IMR-90 (cell line): ENCODE data around the gene PPP1R14C. TPM values are rescaled to one million over a fixed set of nuclear protein-coding genes. Genes with fewer than 3 reads are reported as not detected.

Source experiments
- ATAC-seq: fragments of 200-7000 bp; cut with Tn5 transposase; 2 replicates; pipeline ENCODE4 v1.9.1; 2020; ENCODE audit warnings: low read depth, mild to moderate bottlenecking, moderate library complexity
- BruUV-seq: library from RNA; stranded (reverse); fragments of 400-500 nt; replicated peaks from 2 replicates; lab custom pipeline; 2021; lab: Mats Ljungman, UMichigan
- CTCF ChIA-PET: fragments of 300-600 bp; formaldehyde crosslinking; extraction: SDS; loops from one replicate; lab custom pipeline; 2021; ENCODE audit warnings: antibody characterized with exemption; lab: Yijun Ruan, JAX
- POLR2A ChIA-PET: fragments of 300-600 bp; sonication (Branson Sonifier 250); formaldehyde crosslinking; loops from one replicate; lab custom pipeline; 2022; ENCODE audit warnings: antibody characterized with exemption; ENCODE audit not compliant: unreplicated experiment; lab: Charles Lee
- DNase-seq: peaks from one replicate; pipeline ENCODE4 v3.0.0; 2013
- H2AFZ ChIP-seq: replicated peaks from 2 replicates; pipeline ENCODE3; 2013; ENCODE audit warnings: low read length, mild to moderate bottlenecking; ENCODE audit not compliant: poor library complexity
- H2AK5ac ChIP-seq: 2 replicates; pipeline ENCODE4 v1.6.1; 2013; ENCODE audit warnings: low read depth, low read length, inconsistent platforms
- H2AK9ac ChIP-seq: replicated peaks from 2 replicates; pipeline ENCODE3; 2013; ENCODE audit warnings: mild to moderate bottlenecking, low read depth, low read length, moderate library complexity; ENCODE audit not compliant: poor library complexity
- H2BK120ac ChIP-seq: 2 replicates; pipeline ENCODE4 v1.6.1; 2013; ENCODE audit warnings: low read depth, low read length, inconsistent platforms
- H2BK15ac ChIP-seq: 3 replicates; pipeline ENCODE4 v1.6.1; 2013; ENCODE audit warnings: low read depth, low read length, inconsistent platforms
- H2BK20ac ChIP-seq: 2 replicates; pipeline ENCODE4 v1.6.1; 2013; ENCODE audit warnings: low read depth, mild to moderate bottlenecking, inconsistent platforms, low read length, moderate library complexity
- H2BK5ac ChIP-seq: 2 replicates; pipeline ENCODE4 v1.6.1; 2013; ENCODE audit warnings: mild to moderate bottlenecking, low read depth, low read length, inconsistent platforms; ENCODE audit not compliant: poor library complexity, severe bottlenecking
- H3K14ac ChIP-seq: replicated peaks from 2 replicates; pipeline ENCODE4 v1.6.1; 2013; ENCODE audit warnings: low read depth, low read length, inconsistent platforms
- H3K18ac ChIP-seq: 2 replicates; pipeline ENCODE4 v1.6.1; 2013; ENCODE audit warnings: low read depth, low read length, control low read depth
- H3K23ac ChIP-seq: 2 replicates; pipeline ENCODE4 v1.6.1; 2013; ENCODE audit warnings: low read depth, low read length, inconsistent platforms
- H3K27ac ChIP-seq: 2 replicates; pipeline ENCODE4 v1.5.1; 2013; ENCODE audit warnings: mild to moderate bottlenecking, control low read depth, low read length; ENCODE audit not compliant: insufficient read depth
- H3K27me3 ChIP-seq: 2 replicates; pipeline ENCODE4 v1.6.1; 2013; ENCODE audit warnings: low read length; ENCODE audit not compliant: control insufficient read depth, insufficient read depth
- H3K36me3 ChIP-seq: 2 replicates; pipeline ENCODE4 v1.6.1; 2013; ENCODE audit warnings: low read length, mixed read lengths; ENCODE audit not compliant: control insufficient read depth, insufficient read depth
- H3K4ac ChIP-seq: 2 replicates; pipeline ENCODE4 v1.6.1; 2013; ENCODE audit warnings: low read depth, low read length, inconsistent platforms
- H3K4me1 ChIP-seq: 2 replicates; pipeline ENCODE4 v1.6.1; 2013; ENCODE audit warnings: low read length, mixed read lengths; ENCODE audit not compliant: control insufficient read depth, insufficient read depth
- H3K4me2 ChIP-seq: 2 replicates; pipeline ENCODE4 v1.6.1; 2013; ENCODE audit warnings: low read depth, mild to moderate bottlenecking, control low read depth, low read length, moderate library complexity
- H3K4me3 ChIP-seq: 2 replicates; pipeline ENCODE4 v1.5.1; 2013; ENCODE audit warnings: low read depth, mild to moderate bottlenecking, control low read depth, low read length, moderate library complexity; ENCODE audit not compliant: insufficient read depth
- H3K56ac ChIP-seq: 2 replicates; pipeline ENCODE4 v1.6.1; 2013; ENCODE audit warnings: low read length, inconsistent platforms; ENCODE audit not compliant: insufficient read depth; ENCODE audit errors: extremely low read depth
- H3K79me1 ChIP-seq, 2 experiments: 2 replicates each; pipeline ENCODE4 v1.6.1; 2013; ENCODE audit warnings: low read length in 2 of 2, inconsistent platforms in 1 of 2, low read depth in 1 of 2
- H3K9ac ChIP-seq: 2 replicates; pipeline ENCODE4 v1.6.1; 2013; ENCODE audit warnings: low read depth, low read length, control low read depth
- H3K9me1 ChIP-seq: 2 replicates; pipeline ENCODE4 v1.6.1; 2013; ENCODE audit warnings: low read length, inconsistent platforms; ENCODE audit not compliant: insufficient read depth
- H3K9me3 ChIP-seq: 2 replicates; pipeline ENCODE4 v1.6.1; 2013; ENCODE audit warnings: low read length; ENCODE audit not compliant: control insufficient read depth, insufficient read depth
- H4K20me1 ChIP-seq: 2 replicates; pipeline ENCODE4 v1.6.1; 2013; ENCODE audit warnings: low read length, inconsistent platforms; ENCODE audit not compliant: insufficient read depth
- H4K5ac ChIP-seq: 2 replicates; pipeline ENCODE4 v1.6.1; 2013; ENCODE audit warnings: mild to moderate bottlenecking, low read depth, low read length, control low read depth
- H4K8ac ChIP-seq, 2 experiments: 2 replicates each; pipeline ENCODE4 v1.6.1; 2013; ENCODE audit warnings: low read depth in 2 of 2, low read length in 2 of 2, control low read depth in 1 of 2, inconsistent platforms in 1 of 2
- H4K91ac ChIP-seq: 2 replicates; pipeline ENCODE4 v1.6.1; 2013; ENCODE audit warnings: low read depth, low read length, inconsistent platforms; ENCODE audit not compliant: insufficient read depth
- CEBPB ChIP-seq: IDR thresholded peaks from 2 replicates; pipeline ENCODE4 v1.6.1; 2012; ENCODE audit warnings: low read depth, low read length, improper control_type of control experiment
- CHD1 ChIP-seq: IDR thresholded peaks from 2 replicates; pipeline ENCODE4 v1.6.1; 2012; ENCODE audit warnings: low read depth, low read length, improper control_type of control experiment
- FOS ChIP-seq: fragments of 150-350 bp; IDR thresholded peaks from 2 replicates; pipeline ENCODE4 v1.6.1; 2016; ENCODE audit warnings: low read depth, low read length
- MAFK ChIP-seq: IDR thresholded peaks from 2 replicates; pipeline ENCODE4 v1.6.1; 2012; ENCODE audit warnings: low read depth, low read length, improper control_type of control experiment
- MXI1 ChIP-seq: IDR thresholded peaks from 2 replicates; pipeline ENCODE4 v1.6.1; 2012; ENCODE audit warnings: low read depth, mild to moderate bottlenecking, low read length, moderate library complexity, borderline replicate concordance
- NFE2L2 ChIP-seq: fragments of 150-350 bp; IDR thresholded peaks from 2 replicates; pipeline ENCODE4 v1.6.1; 2016; ENCODE audit warnings: low read depth, mild to moderate bottlenecking, low read length
- POLR2A ChIP-seq: IDR thresholded peaks from 2 replicates; pipeline ENCODE4 v1.6.1; 2012; ENCODE audit warnings: mild to moderate bottlenecking, low read depth, low read length
- RCOR1 ChIP-seq: IDR thresholded peaks from 2 replicates; pipeline ENCODE4 v1.6.1; 2012; ENCODE audit warnings: mild to moderate bottlenecking, low read length, improper control_type of control experiment; ENCODE audit not compliant: insufficient replicate concordance
- SMC3 ChIP-seq: fragments of 150-350 bp; IDR thresholded peaks from 2 replicates; pipeline ENCODE4 v1.6.1; 2016; ENCODE audit warnings: low read depth, mild to moderate bottlenecking, antibody characterized with exemption, low read length, moderate library complexity
- WGBS, 2 experiments: methylation state at CpG; one replicate each; pipeline versions ENCODE4 v1.1.5 to v1.1.7; 2013; ENCODE audit warnings: missing lambda C conversion rate in 2 of 2; ENCODE audit not compliant: insufficient read length in 1 of 2; ENCODE audit errors: extremely low coverage in 2 of 2; 5-methylcytosine and 5-hydroxymethylcytosine counted together
- dilution Hi-C: fragments of 300-500 bp; cut with HindIII; formaldehyde crosslinking; loops from one replicate; pipeline ENCODE4 v1.14.3; 2018; ENCODE audit warnings: low sequenced_read_pairs; ENCODE audit not compliant: unreplicated experiment
- in situ Hi-C: fragments of 300-500 bp; cut with MboI; formaldehyde crosslinking; loops from 3 replicates; pipeline ENCODE4 v1.14.3; 2019; ENCODE audit warnings: low sequenced_read_pairs, inconsistent platforms, mixed read lengths
- intact Hi-C: fragments of 100-400 bp; cut with micrococcal nuclease; formaldehyde crosslinking; loops from 2 replicates; pipeline ENCODE4 v1.10.0; 2022
- polyA plus RNA-seq, 3 experiments: library from polyadenylated mRNA; depleted of rRNA; stranded (reverse); fragments of >200 nt; gene quantifications; 2 replicates each; pipeline ENCODE4 v1.2.3, GENCODE V29; 2012; ENCODE audit warnings: low replicate concordance in 1 of 3
- total RNA-seq: library from RNA; depleted of rRNA; stranded (reverse); fragments of >200 nt; gene quantifications from 2 replicates; pipeline ENCODE4 v1.2.3, GENCODE V29; 2012
- TF ChIP-seq, protein P1 (sequence below): conservative IDR thresholded peaks from 2 replicates; pipeline ENCODE4 v1.5.1; 2012; ENCODE audit warnings: mild to moderate bottlenecking, low read depth, low read length, improper control_type of control experiment
- TF ChIP-seq, protein P2 (sequence below): fragments of 150-350 bp; IDR thresholded peaks from 2 replicates; pipeline ENCODE4 v1.6.1; 2016; ENCODE audit warnings: low read depth, mild to moderate bottlenecking, low read length, moderate library complexity, borderline replicate concordance
- TF ChIP-seq, protein P3 (sequence below): fragments of 150-350 bp; IDR thresholded peaks from 2 replicates; pipeline ENCODE4 v1.6.1; 2017; ENCODE audit warnings: mild to moderate bottlenecking, antibody characterized with exemption, low read length, low read depth

The PPP1R14C gene
- total and polyA plus RNA-seq, 2 of the 4 experiments (the other 2 are of a cell fraction): not detected

DNA sequence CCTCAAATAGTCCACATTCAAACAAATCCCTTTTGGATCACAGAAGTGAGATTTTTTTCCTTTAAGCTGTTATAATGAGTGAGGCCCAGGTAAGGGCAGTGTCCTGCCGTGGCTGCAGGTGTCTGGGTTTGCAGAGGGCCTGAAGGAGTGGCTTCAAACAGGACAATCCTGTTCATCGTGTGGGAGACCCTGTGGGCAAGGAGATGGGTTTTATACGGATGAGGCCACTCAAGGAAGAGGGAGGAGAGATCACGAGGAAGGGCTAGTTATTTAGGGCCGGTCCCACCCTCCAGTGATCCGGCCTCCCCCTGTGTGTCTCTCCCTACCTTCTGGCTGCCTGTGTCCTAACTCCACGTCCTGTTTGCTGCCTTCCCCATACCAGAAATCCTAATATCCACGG, 33.8 kb downstream of the PPP1R14C start:
- Histone ChIP-seq H2BK15ac (no peak overlapping the region), H3K79me1 (no peaks in the 10 kb centered on the region), H3K9me1 (no peaks in the 10 kb centered on the region), H2AK9ac (no peak overlapping the region), H3K27ac (no peak overlapping the region), H2AFZ (no peak overlapping the region), H3K4me1 (no peaks in the 10 kb centered on the region), H3K14ac (no peak overlapping the region), H2BK5ac (no peak overlapping the region), H3K18ac (no peak overlapping the region), H3K36me3 (no peaks in the 10 kb centered on the region), H3K27me3 (no peaks in the 10 kb centered on the region), H2BK120ac (no peak overlapping the region), H3K4me2 (no peak overlapping the region), H4K5ac (no peak overlapping the region), H3K4me3 (no peak overlapping the region), H2BK20ac (no peak overlapping the region), H4K20me1 (no peaks in the 10 kb centered on the region), H3K4ac (no peak overlapping the region), H3K9ac (no peak overlapping the region), H3K23ac (no peak overlapping the region), H3K56ac (no peak overlapping the region), H3K9me3 (no peaks in the 10 kb centered on the region), H4K8ac (no peak overlapping the region), H2AK5ac (no peak overlapping the region), H4K91ac (no peak overlapping the region)
- no peak for ATAC-seq
- CTCF ChIA-PET: interaction anchor here (0.6 kb wide), 2 partner anchors 99 to 634 kb away, joined by 3 to 5 read pairs; no protein-coding TSS in a partner anchor
- TF ChIP-seq CHD1: no peak
- no peak for TF ChIP-seq POLR2A
- TF ChIP-seq, protein P1, sequence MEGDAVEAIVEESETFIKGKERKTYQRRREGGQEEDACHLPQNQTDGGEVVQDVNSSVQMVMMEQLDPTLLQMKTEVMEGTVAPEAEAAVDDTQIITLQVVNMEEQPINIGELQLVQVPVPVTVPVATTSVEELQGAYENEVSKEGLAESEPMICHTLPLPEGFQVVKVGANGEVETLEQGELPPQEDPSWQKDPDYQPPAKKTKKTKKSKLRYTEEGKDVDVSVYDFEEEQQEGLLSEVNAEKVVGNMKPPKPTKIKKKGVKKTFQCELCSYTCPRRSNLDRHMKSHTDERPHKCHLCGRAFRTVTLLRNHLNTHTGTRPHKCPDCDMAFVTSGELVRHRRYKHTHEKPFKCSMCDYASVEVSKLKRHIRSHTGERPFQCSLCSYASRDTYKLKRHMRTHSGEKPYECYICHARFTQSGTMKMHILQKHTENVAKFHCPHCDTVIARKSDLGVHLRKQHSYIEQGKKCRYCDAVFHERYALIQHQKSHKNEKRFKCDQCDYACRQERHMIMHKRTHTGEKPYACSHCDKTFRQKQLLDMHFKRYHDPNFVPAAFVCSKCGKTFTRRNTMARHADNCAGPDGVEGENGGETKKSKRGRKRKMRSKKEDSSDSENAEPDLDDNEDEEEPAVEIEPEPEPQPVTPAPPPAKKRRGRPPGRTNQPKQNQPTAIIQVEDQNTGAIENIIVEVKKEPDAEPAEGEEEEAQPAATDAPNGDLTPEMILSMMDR: no peak
- no peak for TF ChIP-seq RCOR1
- no peak for TF ChIP-seq FOS
- no peak for TF ChIP-seq MAFK
- TF ChIP-seq, protein P2, sequence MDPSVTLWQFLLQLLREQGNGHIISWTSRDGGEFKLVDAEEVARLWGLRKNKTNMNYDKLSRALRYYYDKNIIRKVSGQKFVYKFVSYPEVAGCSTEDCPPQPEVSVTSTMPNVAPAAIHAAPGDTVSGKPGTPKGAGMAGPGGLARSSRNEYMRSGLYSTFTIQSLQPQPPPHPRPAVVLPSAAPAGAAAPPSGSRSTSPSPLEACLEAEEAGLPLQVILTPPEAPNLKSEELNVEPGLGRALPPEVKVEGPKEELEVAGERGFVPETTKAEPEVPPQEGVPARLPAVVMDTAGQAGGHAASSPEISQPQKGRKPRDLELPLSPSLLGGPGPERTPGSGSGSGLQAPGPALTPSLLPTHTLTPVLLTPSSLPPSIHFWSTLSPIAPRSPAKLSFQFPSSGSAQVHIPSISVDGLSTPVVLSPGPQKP: no peak
- no peak for TF ChIP-seq NFE2L2
- no peak for TF ChIP-seq CEBPB
- TF ChIP-seq, protein P3, sequence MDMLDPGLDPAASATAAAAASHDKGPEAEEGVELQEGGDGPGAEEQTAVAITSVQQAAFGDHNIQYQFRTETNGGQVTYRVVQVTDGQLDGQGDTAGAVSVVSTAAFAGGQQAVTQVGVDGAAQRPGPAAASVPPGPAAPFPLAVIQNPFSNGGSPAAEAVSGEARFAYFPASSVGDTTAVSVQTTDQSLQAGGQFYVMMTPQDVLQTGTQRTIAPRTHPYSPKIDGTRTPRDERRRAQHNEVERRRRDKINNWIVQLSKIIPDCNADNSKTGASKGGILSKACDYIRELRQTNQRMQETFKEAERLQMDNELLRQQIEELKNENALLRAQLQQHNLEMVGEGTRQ: no peak
- no peak for TF ChIP-seq SMC3
- no peak for TF ChIP-seq MXI1
- intact Hi-C loops (no loop called here), dilution Hi-C loops (no loop called here), in situ Hi-C loops (no loop called here)
- no peak for DNase-seq
- POLR2A ChIA-PET: no interaction called here
- WGBS, 2 experiments: 20% methylated on average over 1 of the region's 8 CpGs; no CpG with 5 or more reads in 1 of the 2 experiments
- no TSS peak for BruUV-seq
